ENCODE data around the gene UNC5B.

The UNC5B gene

GRCh38 chr10:71303569-71303907, 91.2 kb downstream of the UNC5B start:
- no peak overlapping the region for H3K4me3 ChIP-seq (ENCODE audit: low read length)
- DNase-seq (ENCODE audit: low read depth), result no peak
- TF ChIP-seq CTCF (IDR thresholded peaks at IDR 0.05; ENCODE audit: insufficient read depth, low read depth, low read length, missing control alignments), result no peak

- no peak for TF ChIP-seq CTCF (IDR thresholded peaks at IDR 0.05; ENCODE audit: insufficient read depth, low read depth, low read length, missing control alignments)
- no peak for DNase-seq (ENCODE audit: low read depth)
- H3K4me3 ChIP-seq (ENCODE audit: low read length), result no peak overlapping the region
These were observed 92.5 kb downstream of the UNC5B start for GRCh38 chr10:71304914-71305313.

- DNase-seq (ENCODE audit: low read depth), result no peak
- no peak for TF ChIP-seq CTCF (IDR thresholded peaks at IDR 0.05; ENCODE audit: insufficient read depth, low read depth, low read length, missing control alignments)
- H3K4me3 ChIP-seq (ENCODE audit: low read length), result no peak overlapping the region
These were observed 94.6 kb downstream of the UNC5B start for GRCh38 chr10:71306979-71307378.

GRCh38 chr10:71307469-71308085, 95.2 kb downstream of the UNC5B start:
- no peak for DNase-seq (ENCODE audit: low read depth)
- H3K4me3 ChIP-seq (ENCODE audit: low read length), result no peak overlapping the region
- no peak for TF ChIP-seq CTCF (IDR thresholded peaks at IDR 0.05; ENCODE audit: insufficient read depth, low read depth, low read length, missing control alignments)

GRCh38 chr10:71308244-71308643, 95.9 kb downstream of the UNC5B start:
- no peak for DNase-seq (ENCODE audit: low read depth)
- no peak for TF ChIP-seq CTCF (IDR thresholded peaks at IDR 0.05; ENCODE audit: insufficient read depth, low read depth, low read length, missing control alignments)
- H3K4me3 ChIP-seq (ENCODE audit: low read length), result no peak overlapping the region

GRCh38 chr10:71308985-71309384, 96.6 kb downstream of the UNC5B start:
- no peak for DNase-seq (ENCODE audit: low read depth)
- no peak overlapping the region for H3K4me3 ChIP-seq (ENCODE audit: low read length)
- no peak for TF ChIP-seq CTCF (IDR thresholded peaks at IDR 0.05; ENCODE audit: insufficient read depth, low read depth, low read length, missing control alignments)

GRCh38 chr10:71309919-71310318, 97.5 kb downstream of the UNC5B start:
- no peak for TF ChIP-seq CTCF (IDR thresholded peaks at IDR 0.05; ENCODE audit: insufficient read depth, low read depth, low read length, missing control alignments)
- H3K4me3 ChIP-seq (ENCODE audit: low read length), result no peak overlapping the region
- no peak for DNase-seq (ENCODE audit: low read depth)
